ENCODE results near the gene BMP15.
A peak's percentile ranks its signal among the peaks of the same experiment; 100 is the strongest.

BMP15 gene

DNA sequence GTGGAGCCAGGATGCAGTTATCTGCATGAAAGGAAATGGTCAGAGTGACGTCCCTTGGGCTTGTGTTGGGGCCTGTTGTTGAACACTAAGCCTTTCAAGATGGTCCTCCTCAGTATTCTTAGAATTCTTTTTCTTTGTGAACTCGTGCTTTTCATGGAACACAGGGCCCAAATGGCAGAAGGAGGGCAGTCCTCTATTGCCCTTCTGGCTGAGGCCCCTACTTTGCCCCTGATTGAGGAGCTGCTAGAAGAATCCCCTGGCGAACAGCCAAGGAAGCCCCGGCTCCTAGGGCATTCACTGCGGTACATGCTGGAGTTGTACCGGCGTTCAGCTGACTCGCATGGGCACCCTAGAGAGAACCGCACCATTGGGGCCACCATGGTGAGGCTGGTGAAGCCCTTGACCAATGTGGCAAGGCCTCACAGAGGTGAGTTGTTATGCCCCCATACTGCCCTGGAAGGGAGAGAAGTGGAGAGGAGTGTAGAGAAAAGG lies at the start of gene BMP15:
Gene BMP15 (plus strand): TSS at position 51 of the 492 bp plus-strand sequence. CDS start 49 bp downstream, at position 100.
- no peak for DNase-seq (ENCODE audit: low spot score)

GRCh38 chrX:50863471-50863870 lies 47.1 kb upstream of the BMP15 start:
- no peak for DNase-seq (ENCODE audit: low spot score)

- no peak for DNase-seq (ENCODE audit: low spot score)
These were observed 45.2 kb upstream of the BMP15 start for GRCh38 chrX:50865311-50865710.

DNA sequence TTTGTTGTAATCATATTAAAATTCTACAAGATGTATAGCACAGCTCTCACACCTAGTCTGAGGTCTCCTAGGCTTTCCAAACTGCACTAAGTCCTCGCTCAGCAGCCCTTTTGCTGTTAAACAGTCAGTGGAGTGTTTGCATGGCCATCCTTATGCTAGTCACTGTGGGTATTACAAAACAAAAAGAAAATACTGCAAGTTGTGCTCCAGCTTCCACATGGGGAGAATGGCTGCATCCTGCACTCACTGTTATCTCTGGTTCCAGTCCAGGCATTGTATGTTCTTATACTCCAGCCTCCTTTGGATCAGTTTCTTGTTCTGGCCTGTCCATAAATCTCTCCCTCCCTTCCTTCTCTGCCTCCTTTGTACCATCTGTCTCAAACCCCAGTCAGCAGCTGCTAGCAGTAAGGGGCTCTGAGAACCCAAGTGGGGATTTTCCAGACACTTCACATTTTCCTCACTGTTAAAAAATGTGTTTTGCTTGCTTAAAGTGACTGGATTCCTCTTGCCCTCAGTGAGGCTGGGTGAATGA lies 38.5 kb upstream of the BMP15 start:
- no peak for DNase-seq (ENCODE audit: low spot score)

- DNase-seq (ENCODE audit: low spot score), result no peak
These were observed 35.7 kb upstream of the BMP15 start for GRCh38 chrX:50874876-50875275.

- no peak for DNase-seq (ENCODE audit: low spot score)
These were observed 34.0 kb upstream of the BMP15 start for GRCh38 chrX:50876551-50876950.

- DNase-seq (ENCODE audit: low spot score), result peak; percentile 70
These were observed 33.2 kb upstream of the BMP15 start for GRCh38 chrX:50877310-50877709.

DNA sequence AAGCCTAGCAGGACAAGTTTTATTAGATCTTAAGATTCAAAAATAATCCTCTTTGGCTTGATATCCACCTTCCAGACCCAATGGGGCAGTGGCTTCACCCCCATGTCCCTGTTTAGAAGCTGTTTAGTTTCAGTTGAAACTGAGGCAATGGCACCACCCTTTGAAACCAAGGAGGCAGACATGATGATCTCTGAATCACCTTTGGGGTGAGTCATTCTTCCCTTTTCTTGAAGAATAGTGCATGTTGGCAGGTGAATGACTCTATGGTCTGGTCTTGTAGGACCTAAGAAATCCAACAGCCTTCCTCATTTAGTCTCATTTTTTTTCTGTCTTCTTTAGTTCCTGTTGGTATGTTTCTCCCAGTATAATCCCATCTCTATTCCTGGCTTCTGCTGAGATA lies 29.5 kb upstream of the BMP15 start:
- no peak for DNase-seq (ENCODE audit: low spot score)

DNA sequence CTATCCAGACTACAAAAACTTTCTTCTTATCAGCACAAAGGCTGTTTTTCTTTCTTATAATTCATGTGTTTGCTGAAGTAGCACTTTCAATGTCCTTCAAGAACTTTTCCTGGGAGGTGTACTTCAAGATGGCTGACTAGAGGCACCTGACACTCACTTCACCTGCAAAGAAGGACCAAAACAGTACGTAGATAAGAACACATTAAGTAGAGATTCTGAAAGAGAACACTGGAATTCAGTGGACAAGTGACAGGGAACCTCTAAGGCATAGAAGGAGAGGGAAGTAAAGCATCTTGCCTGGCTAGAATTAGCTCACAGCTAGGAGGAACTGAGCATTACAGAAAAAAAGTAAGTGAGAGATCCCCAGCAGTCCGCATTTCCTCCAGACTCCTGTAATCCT lies 21.7 kb upstream of the BMP15 start:
- DNase-seq (ENCODE audit: low spot score), result no peak

- no peak for DNase-seq (ENCODE audit: low spot score)
These were observed 21.0 kb upstream of the BMP15 start for GRCh38 chrX:50889582-50889981.

DNA sequence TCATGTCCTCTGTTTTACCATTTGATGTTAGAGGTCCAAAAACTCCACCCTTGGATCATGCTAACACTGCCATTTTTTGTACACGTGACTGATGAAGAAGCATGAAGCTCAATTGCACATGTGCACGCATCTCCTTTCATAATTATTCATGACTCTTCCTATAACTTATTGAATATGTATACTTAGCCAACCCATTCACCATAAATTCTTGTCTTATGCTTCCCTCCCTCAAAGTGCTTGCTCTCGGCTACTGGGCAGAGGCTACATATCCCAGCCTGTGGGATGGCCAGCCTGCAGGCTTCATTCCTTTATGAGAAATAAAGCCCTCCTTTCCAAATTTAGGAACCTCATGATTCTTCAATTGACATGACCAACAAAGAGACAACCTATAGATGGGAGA lies 17.5 kb upstream of the BMP15 start:
- no peak for DNase-seq (ENCODE audit: low spot score)

DNA sequence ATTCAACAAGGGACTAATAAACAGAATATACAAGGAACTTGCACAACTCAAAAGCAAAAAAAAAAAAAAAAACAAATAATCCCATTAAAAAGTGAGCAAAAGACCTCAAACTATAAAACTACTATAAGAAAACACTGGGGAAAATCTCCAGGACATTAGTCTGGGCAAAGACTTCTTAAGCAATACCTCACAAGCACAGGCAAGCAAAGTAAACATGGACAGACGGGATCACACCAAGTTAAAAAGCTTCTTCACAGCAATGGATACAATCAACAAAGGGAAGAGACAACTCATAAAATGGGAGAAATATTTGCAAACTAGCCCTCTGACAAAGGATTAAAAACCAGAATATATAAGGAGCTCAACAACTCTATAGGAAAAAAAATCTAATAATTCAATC lies 17.1 kb upstream of the BMP15 start:
- DNase-seq (ENCODE audit: low spot score), result no peak

DNA sequence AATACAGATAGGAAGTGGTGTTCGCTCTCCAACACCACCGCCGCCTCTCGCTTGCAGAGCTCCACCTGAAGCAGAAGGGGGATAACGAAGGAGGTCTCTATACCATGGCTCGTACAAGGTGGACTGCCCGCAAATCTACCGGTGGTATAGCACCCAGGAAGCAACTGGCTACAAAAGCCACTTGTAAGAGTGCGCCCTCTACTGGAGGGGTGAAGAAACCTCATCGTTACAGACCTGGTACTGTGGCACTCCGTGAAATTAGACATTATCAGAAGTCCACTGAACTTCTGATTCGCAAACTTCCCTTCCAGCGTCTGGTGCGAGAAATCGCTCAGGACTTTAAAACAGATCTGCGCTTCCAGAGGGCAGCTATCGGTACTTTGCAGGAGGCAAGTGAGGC lies 5.2 kb upstream of the BMP15 start:
- no peak for DNase-seq (ENCODE audit: low spot score)

GRCh38 chrX:50913520-50913919 lies 3.0 kb downstream of the BMP15 start:
- no peak for DNase-seq (ENCODE audit: low spot score)

DNA sequence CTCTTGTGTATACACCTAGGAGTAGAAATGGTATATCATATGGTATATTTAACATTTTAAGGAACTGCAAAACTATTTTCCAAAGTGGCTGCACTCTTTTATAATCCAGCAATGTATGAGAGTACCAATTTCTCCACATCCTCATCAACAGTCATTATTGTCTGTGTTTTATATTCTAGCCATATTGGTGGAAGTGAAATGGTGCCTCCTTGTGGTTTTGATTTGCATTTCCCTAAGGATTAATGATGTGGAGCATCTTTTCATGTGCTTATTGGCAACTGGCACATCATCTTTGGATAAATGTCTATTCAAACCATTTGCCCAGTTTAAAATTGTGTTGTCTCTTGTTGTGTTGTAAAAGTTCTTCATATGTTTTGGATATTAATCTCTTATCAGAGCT lies 9.6 kb downstream of the BMP15 start:
- no peak for DNase-seq (ENCODE audit: low spot score)

GRCh38 chrX:50927127-50927526 lies 16.6 kb downstream of the BMP15 start:
- no peak for DNase-seq (ENCODE audit: low spot score)

GRCh38 chrX:50941638-50942037 lies 31.1 kb downstream of the BMP15 start:
- peak; percentile 5 for DNase-seq (ENCODE audit: low spot score)

GRCh38 chrX:50942471-50942870 lies 31.9 kb downstream of the BMP15 start:
- DNase-seq (ENCODE audit: low spot score), result no peak

DNA sequence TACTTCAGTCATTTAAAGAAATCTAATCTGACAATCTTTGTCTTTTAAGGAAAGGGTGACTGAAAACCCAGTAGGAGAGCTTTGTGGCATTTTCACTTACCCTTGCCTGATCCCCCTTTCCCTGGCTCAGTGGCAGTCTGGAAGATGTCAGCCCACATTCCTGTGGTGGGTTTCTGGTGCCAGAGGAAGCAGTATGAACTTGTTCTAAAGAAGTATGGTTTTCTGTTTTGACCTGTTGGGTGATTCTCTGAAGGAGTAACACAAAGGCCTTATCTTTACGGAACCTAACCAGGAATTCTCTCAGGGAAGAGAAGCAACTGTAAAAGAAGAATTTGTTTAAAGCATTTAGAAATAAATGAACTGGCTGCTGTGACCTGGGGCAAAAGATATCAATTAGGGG lies 41.9 kb downstream of the BMP15 start:
- no peak for DNase-seq (ENCODE audit: low spot score)

GRCh38 chrX:50953832-50954231 lies 43.3 kb downstream of the BMP15 start:
- DNase-seq (ENCODE audit: low spot score), result no peak

DNA sequence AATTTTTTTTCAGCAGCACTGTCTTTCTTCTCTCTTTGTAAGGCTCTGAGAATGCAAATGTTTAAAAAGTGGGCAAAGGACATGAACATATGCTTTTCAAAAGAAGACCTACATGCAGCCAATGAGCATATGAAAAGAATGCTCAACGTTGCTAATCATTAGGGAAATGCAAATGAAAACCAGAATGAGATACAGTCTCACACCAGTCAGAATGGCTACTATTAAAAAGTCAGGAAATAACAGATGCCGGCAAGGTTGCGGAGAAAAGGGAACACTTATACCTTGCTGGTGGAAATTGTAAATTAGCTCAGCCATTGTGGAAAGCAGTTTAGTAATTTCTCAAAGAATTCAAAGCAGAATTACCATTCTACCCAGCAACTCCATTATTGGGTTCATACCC lies 51.6 kb downstream of the BMP15 start:
- DNase-seq (ENCODE audit: low spot score), result no peak

DNA sequence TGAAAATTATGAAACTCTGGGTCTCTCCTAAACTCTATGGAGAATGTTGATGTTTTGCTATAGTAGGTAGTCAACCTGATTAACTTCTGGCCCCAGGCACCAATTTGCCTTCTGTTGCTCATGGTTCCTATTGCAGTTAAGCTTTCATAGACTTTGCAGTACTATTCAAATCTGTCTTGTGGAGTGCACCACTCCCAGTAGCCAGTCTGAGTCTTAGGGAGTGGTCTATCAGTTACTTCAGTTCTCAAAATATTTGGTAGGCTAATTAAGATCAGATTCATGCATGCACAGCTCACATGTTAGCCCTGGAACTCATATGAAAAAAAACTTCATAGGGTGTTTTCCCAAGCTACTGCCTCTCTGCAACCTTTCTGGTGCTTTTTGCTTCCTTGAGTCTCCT lies 53.3 kb downstream of the BMP15 start:
- no peak for DNase-seq (ENCODE audit: low spot score)

Measured in AG20443 (cell line).